GM12801 (cell line): ENCODE measurements around the gene PGBD5.

Experiments
- CTCF ChIP-seq: IDR thresholded peaks from one replicate; pipeline ENCODE4 v1.5.1; 2011; ENCODE audit warnings: control low read depth; ENCODE audit not compliant: insufficient read length; ENCODE audit errors: extremely low read depth

PGBD5 gene

GRCh38 chr1:230312676-230313075, 113.5 kb downstream of the PGBD5 start:
- TF ChIP-seq CTCF: no peak

- TF ChIP-seq CTCF: no peak
Measured at GRCh38 chr1:230310381-230311163, 115.6 kb downstream of the PGBD5 start.

GRCh38 chr1:230309646-230310177, 116.4 kb downstream of the PGBD5 start:
- no peak for TF ChIP-seq CTCF

- no peak for TF ChIP-seq CTCF
Measured at GRCh38 chr1:230308821-230309220, 117.3 kb downstream of the PGBD5 start.

GRCh38 chr1:230308039-230308438, 118.1 kb downstream of the PGBD5 start:
- TF ChIP-seq CTCF: no peak

- no peak for TF ChIP-seq CTCF
Measured at GRCh38 chr1:230307213-230307612, 118.9 kb downstream of the PGBD5 start.

GRCh38 chr1:230306169-230306568, 120.0 kb downstream of the PGBD5 start:
- no peak for TF ChIP-seq CTCF
